A549 (cell line): ENCODE data around the gene SMR3B. TPM values are rescaled to one million over a fixed set of nuclear protein-coding genes. Genes with fewer than 3 reads are reported as not detected.

Experiments used
- ATAC-seq, 2 experiments: fragments of 200-7000 bp in 1 of 2; fragments of >200 bp in 1 of 2; cut with Nextera tagmentation in 1 of 2; cut with Tn5 transposase in 1 of 2; 3 replicates each; pipeline versions ENCODE4 v1.8.0 to v1.9.1; 2018 to 2020; ENCODE audit warnings: mild to moderate bottlenecking in 1 of 2, moderate library complexity in 1 of 2
- CTCF ChIA-PET: fragments of 300-600 bp; sonication (Branson Sonifier 250); formaldehyde crosslinking; extraction: SDS; loops from one replicate; lab custom pipeline; 2021; ENCODE audit warnings: antibody characterized with exemption, inconsistent platforms; lab: Yijun Ruan, JAX
- POLR2A ChIA-PET: fragments of 350-600 bp; formaldehyde crosslinking; extraction: SDS; loops from one replicate; lab custom pipeline; 2021; ENCODE audit warnings: antibody characterized with exemption, inconsistent platforms; lab: Yijun Ruan, JAX
- DNase-seq, 2 experiments: peaks; one replicate each; pipeline versions ENCODE4 v3.0.0 to v3.0.0-alpha.2; 2011 to 2016; ENCODE audit warnings: low read depth in 1 of 2, low spot score in 1 of 2
- FAIRE-seq: peaks from 2 replicates; lab custom pipeline; 2011; peaks lifted over from hg19 to GRCh38; lab: Jason Lieb, UNC
- H3K27ac ChIP-seq, 2 experiments: fragments of >200 bp; sonication (Bioruptor Twin); formaldehyde crosslinking; 3 replicates each; pipeline ENCODE4 v1.5.1; 2016 to 2017
- H3K4me1 ChIP-seq: fragments of >200 bp; sonication (Bioruptor Twin); formaldehyde crosslinking; 3 replicates; pipeline ENCODE4 v1.6.1; 2016
- H3K4me2 ChIP-seq: fragments of >200 bp; sonication (Bioruptor Twin); formaldehyde crosslinking; 3 replicates; pipeline ENCODE4 v1.6.1; 2016
- H3K4me3 ChIP-seq: fragments of >200 bp; sonication (Bioruptor Twin); formaldehyde crosslinking; 3 replicates; pipeline ENCODE4 v1.5.1; 2016
- H3K9me3 ChIP-seq: fragments of >200 bp; sonication (Bioruptor Twin); formaldehyde crosslinking; 3 replicates; pipeline ENCODE4 v1.6.1; 2016
- CBX8 ChIP-seq: fragments of 200-600 bp; sonication (generic); IDR thresholded peaks from 2 replicates; pipeline ENCODE4 v1.6.1; 2016
- CHD2 ChIP-seq: fragments of 150-350 bp; IDR thresholded peaks from 2 replicates; pipeline ENCODE4 v1.6.1; 2014; ENCODE audit warnings: low read length; ENCODE audit not compliant: partially characterized antibody
- CHD4 ChIP-seq: fragments of 200-600 bp; sonication (generic); IDR thresholded peaks from 2 replicates; pipeline ENCODE4 v1.6.1; 2016; ENCODE audit warnings: antibody characterized with exemption, mild to moderate bottlenecking, borderline replicate concordance
- EHF ChIP-seq: fragments of 250-450 bp; sonication (Bioruptor Pico); IDR thresholded peaks from 2 replicates; pipeline ENCODE4 v1.5.0; 2020; ENCODE audit warnings: mild to moderate bottlenecking
- ESRRA ChIP-seq: fragments of 150-350 bp; IDR thresholded peaks from 2 replicates; pipeline ENCODE4 v1.6.1; 2014; ENCODE audit warnings: mild to moderate bottlenecking, low read length, borderline replicate concordance
- GATA3 ChIP-seq: IDR thresholded peaks from 2 replicates; pipeline ENCODE4 v1.6.1; 2012; ENCODE audit warnings: borderline replicate concordance
- HDAC2 ChIP-seq: fragments of 200-600 bp; sonication (generic); IDR thresholded peaks from 2 replicates; pipeline ENCODE4 v1.6.1; 2016
- HOXB5 ChIP-seq: fragments of 250-450 bp; sonication (Bioruptor Pico); IDR thresholded peaks from 2 replicates; pipeline ENCODE4 v1.5.0; 2020; ENCODE audit warnings: mild to moderate bottlenecking, moderate library complexity
- KDM1A ChIP-seq: fragments of 200-600 bp; sonication (generic); IDR thresholded peaks from 2 replicates; pipeline ENCODE4 v1.6.1; 2016; ENCODE audit warnings: low read depth, mild to moderate bottlenecking
- KDM5A ChIP-seq: fragments of 200-600 bp; sonication (generic); IDR thresholded peaks from 2 replicates; pipeline ENCODE4 v1.6.1; 2016; ENCODE audit warnings: antibody characterized with exemption, mild to moderate bottlenecking
- NR3C1 ChIP-seq: fragments of >200 bp; sonication (Bioruptor Twin); formaldehyde crosslinking; IDR thresholded peaks from 3 replicates; pipeline ENCODE4 v1.6.1; 2017
- POLR2A ChIP-seq: IDR thresholded peaks from 2 replicates; pipeline ENCODE4 v1.6.1; 2012; ENCODE audit warnings: mild to moderate bottlenecking, low read length
- SMC3 ChIP-seq: fragments of >200 bp; sonication (Bioruptor Twin); formaldehyde crosslinking; IDR thresholded peaks from 3 replicates; pipeline ENCODE4 v1.6.1; 2018; ENCODE audit warnings: inconsistent platforms
- TP53 ChIP-seq: fragments of 250-450 bp; sonication (Bioruptor Pico); IDR thresholded peaks from 2 replicates; pipeline ENCODE4 v1.5.0; 2021; ENCODE audit warnings: mild to moderate bottlenecking, moderate library complexity
- ZC3H11A ChIP-seq: fragments of 450-650 bp; IDR thresholded peaks from 2 replicates; pipeline ENCODE4 v1.6.1; 2014; ENCODE audit warnings: antibody characterized with exemption, mild to moderate bottlenecking
- ZSCAN20 ChIP-seq: fragments of 250-450 bp; sonication (Bioruptor Pico); IDR thresholded peaks from 2 replicates; pipeline ENCODE4 v1.8.0; 2022; ENCODE audit warnings: mild to moderate bottlenecking, moderate library complexity
- WGBS: methylation state at CpG from one replicate; pipeline ENCODE4 v1.1.6; 2017; ENCODE audit errors: missing lambda C conversion rate; 5-methylcytosine and 5-hydroxymethylcytosine counted together
- polyA plus RNA-seq, 4 experiments: library from polyadenylated mRNA; depleted of rRNA in 3 of 4; stranded (reverse); fragments of >200 nt; fragmentation: RNase III in 1 of 4; extraction: RNeasy Plus Mini Kit Qiagen cat#74134 plus additional on column Dnase treatment in 1 of 4; gene quantifications; 2 replicates in 3 of 4; 3 replicates in 1 of 4; pipeline ENCODE4 v1.2.3, GENCODE V29; 2011 to 2017
- TF ChIP-seq, protein P1 (sequence below): fragments of 200-600 bp; sonication (generic); IDR thresholded peaks from 2 replicates; pipeline ENCODE4 v1.6.1; 2016; ENCODE audit warnings: antibody characterized with exemption, mild to moderate bottlenecking, moderate library complexity
- TF ChIP-seq, protein P2 (sequence below): fragments of 250-450 bp; sonication (Bioruptor Pico); IDR thresholded peaks from 2 replicates; pipeline ENCODE4 v1.5.0; 2021; ENCODE audit warnings: mild to moderate bottlenecking, moderate library complexity, borderline replicate concordance

The SMR3B gene
- polyA plus RNA-seq, 2 of the 4 experiments (the other 2 are of a cell fraction): not detected

DNA sequence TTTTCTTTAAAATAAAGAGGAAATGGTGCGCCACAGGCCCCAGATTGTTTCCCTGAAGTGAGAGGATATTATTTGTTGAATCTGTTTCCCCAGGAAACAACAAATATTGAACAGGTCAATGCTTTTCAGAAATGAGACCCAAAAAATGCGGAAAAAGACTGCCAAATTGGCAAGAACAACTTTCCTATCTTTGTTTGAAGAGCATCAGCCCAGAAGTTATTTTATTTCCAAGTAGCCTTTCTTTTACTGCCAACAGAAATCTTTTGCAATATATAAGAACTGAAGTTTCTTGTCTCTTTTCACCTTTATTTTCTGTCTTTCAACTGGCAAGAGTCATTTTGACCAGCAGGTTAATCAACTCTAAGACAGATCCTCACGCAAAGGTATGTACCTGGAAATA, 22.5 kb upstream of the SMR3B start, which contains the start of gene SMR3A (continued):
- TF ChIP-seq, protein P1, sequence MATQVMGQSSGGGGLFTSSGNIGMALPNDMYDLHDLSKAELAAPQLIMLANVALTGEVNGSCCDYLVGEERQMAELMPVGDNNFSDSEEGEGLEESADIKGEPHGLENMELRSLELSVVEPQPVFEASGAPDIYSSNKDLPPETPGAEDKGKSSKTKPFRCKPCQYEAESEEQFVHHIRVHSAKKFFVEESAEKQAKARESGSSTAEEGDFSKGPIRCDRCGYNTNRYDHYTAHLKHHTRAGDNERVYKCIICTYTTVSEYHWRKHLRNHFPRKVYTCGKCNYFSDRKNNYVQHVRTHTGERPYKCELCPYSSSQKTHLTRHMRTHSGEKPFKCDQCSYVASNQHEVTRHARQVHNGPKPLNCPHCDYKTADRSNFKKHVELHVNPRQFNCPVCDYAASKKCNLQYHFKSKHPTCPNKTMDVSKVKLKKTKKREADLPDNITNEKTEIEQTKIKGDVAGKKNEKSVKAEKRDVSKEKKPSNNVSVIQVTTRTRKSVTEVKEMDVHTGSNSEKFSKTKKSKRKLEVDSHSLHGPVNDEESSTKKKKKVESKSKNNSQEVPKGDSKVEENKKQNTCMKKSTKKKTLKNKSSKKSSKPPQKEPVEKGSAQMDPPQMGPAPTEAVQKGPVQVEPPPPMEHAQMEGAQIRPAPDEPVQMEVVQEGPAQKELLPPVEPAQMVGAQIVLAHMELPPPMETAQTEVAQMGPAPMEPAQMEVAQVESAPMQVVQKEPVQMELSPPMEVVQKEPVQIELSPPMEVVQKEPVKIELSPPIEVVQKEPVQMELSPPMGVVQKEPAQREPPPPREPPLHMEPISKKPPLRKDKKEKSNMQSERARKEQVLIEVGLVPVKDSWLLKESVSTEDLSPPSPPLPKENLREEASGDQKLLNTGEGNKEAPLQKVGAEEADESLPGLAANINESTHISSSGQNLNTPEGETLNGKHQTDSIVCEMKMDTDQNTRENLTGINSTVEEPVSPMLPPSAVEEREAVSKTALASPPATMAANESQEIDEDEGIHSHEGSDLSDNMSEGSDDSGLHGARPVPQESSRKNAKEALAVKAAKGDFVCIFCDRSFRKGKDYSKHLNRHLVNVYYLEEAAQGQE: no peak
- TF ChIP-seq HOXB5 (CRISPR knock-in tag): no peak
- no peak for TF ChIP-seq SMC3
- TF ChIP-seq GATA3: no peak
- TF ChIP-seq ZC3H11A: no peak

DNA sequence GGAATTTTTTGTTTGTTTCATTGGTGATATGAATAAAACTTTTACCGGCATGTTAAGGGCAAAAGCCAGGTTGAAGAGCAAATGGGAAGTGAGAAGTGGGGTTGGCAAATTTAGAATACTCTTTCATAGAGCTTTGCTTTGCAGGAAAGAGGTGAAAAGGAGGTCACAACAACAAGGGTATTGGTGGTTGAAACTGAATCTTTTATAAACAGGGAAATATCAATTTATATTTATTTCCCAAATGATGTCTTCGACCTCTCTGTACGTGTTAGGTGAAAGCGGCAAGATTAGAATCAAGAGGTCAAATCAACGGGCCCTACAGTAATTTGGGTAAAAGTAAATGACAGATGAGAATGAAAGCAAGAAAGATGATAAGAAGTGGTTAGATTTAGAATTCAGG, 18.9 kb upstream of the SMR3B start:
- ChIA-PET POLR2A (no interaction called here), CTCF (no interaction called here)
- 34% methylated on average over 5 of the region's 5 CpGs for WGBS
- DNase-seq (no peak), FAIRE-seq (no peak), ATAC-seq (no peak)
- H3K9me3 ChIP-seq: no peaks in the 10 kb centered on the region
- no peak overlapping the region for H3K27ac ChIP-seq
- H3K4me3 ChIP-seq: no peak overlapping the region
- no peak overlapping the region for H3K4me2 ChIP-seq
- TF ChIP-seq HDAC2 (no peak), KDM1A (no peak), EHF (CRISPR knock-in tag) (no peak), HOXB5 (CRISPR knock-in tag) (no peak), CBX8 (no peak), ESRRA (no peak), POLR2A (no peak), CHD4 (no peak)
- TF ChIP-seq, protein P2, sequence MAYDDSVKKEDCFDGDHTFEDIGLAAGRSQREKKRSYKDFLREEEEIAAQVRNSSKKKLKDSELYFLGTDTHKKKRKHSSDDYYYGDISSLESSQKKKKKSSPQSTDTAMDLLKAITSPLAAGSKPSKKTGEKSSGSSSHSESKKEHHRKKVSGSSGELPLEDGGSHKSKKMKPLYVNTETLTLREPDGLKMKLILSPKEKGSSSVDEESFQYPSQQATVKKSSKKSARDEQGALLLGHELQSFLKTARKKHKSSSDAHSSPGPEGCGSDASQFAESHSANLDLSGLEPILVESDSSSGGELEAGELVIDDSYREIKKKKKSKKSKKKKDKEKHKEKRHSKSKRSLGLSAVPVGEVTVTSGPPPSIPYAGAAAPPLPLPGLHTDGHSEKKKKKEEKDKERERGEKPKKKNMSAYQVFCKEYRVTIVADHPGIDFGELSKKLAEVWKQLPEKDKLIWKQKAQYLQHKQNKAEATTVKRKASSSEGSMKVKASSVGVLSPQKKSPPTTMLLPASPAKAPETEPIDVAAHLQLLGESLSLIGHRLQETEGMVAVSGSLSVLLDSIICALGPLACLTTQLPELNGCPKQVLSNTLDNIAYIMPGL: no peak
- no peaks in the 10 kb centered on the region for H3K4me1 ChIP-seq

DNA sequence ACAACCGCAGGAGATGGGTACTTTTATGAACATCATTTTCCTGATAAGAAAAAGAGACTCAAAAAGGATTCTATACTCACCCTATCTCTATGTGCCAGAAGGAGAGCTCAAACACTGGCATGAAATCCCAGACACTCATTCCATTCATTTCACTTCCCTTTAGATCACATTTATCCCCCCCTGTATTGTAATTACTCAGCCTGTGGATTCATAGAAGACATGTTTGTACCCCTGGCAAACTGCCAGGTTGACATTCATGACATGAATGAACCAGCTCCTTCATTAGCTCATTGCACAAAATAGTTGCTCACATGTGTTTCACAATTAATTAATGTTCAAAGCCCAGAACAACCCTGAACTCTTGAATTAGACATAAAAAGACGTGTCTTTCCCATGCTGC, 17.5 kb upstream of the SMR3B start:
- H3K9me3 ChIP-seq: no peaks in the 10 kb centered on the region
- ChIA-PET POLR2A (no interaction called here), CTCF (no interaction called here)
- ATAC-seq (no peak), DNase-seq (no peak), FAIRE-seq (no peak)
- TF ChIP-seq NR3C1 (no peak), CHD2 (no peak), ZSCAN20 (CRISPR knock-in tag) (no peak), TP53 (CRISPR knock-in tag) (no peak), ZC3H11A (no peak), KDM5A (no peak)
- TF ChIP-seq, protein P2: no peak
- H3K4me2 ChIP-seq: no peak overlapping the region
- WGBS: 4% methylated on average over 2 of the region's 2 CpGs
- H3K27ac ChIP-seq: no peak overlapping the region
- H3K4me1 ChIP-seq: no peaks in the 10 kb centered on the region
- no peak overlapping the region for H3K4me3 ChIP-seq
